A673 (cell line): ENCODE measurements around the gene PODNL1. TPM values are rescaled to one million over a fixed set of nuclear protein-coding genes. Genes with fewer than 3 reads are reported as not detected.

Experiments used
- BruUV-seq: library from RNA; stranded (reverse); fragments of 400-500 nt; replicated peaks from 2 replicates; lab custom pipeline; 2021; lab: Mats Ljungman, UMichigan
- CTCF ChIA-PET: fragments of 300-600 bp; sonication (Branson Sonifier 250); formaldehyde crosslinking; loops from one replicate; lab custom pipeline; 2022; ENCODE audit warnings: antibody characterized with exemption; lab: Charles Lee
- POLR2A ChIA-PET: fragments of 300-600 bp; sonication (Branson Sonifier 250); formaldehyde crosslinking; loops from one replicate; lab custom pipeline; 2022; ENCODE audit warnings: antibody characterized with exemption; ENCODE audit not compliant: low non-redundant PET; lab: Charles Lee
- DNase-seq: peaks from one replicate; pipeline ENCODE4 v3.0.0-alpha.2; 2015; ENCODE audit warnings: low spot score
- H3K27ac ChIP-seq: fragments of 200-600 bp; sonication (generic); 2 replicates; pipeline ENCODE4 v1.5.1; 2016; ENCODE audit warnings: mixed run types, low read depth, mild to moderate bottlenecking, mixed read lengths, antibody characterized with exemption, low read length; ENCODE audit not compliant: poor library complexity, severe bottlenecking
- H3K27me3 ChIP-seq: fragments of 200-600 bp; sonication (generic); replicated peaks from 2 replicates; pipeline ENCODE4 v1.6.1; 2017; ENCODE audit warnings: mixed run types, low read depth, mild to moderate bottlenecking, mixed read lengths, antibody characterized with exemption, low read length; ENCODE audit not compliant: insufficient read depth, poor library complexity
- H3K36me3 ChIP-seq: fragments of 200-600 bp; sonication (generic); 2 replicates; pipeline ENCODE4 v1.6.1; 2016; ENCODE audit warnings: mixed run types, mild to moderate bottlenecking, mixed read lengths, antibody characterized with exemption, low read length; ENCODE audit not compliant: insufficient read depth, poor library complexity, severe bottlenecking
- H3K4me1 ChIP-seq: fragments of 200-600 bp; sonication (generic); 2 replicates; pipeline ENCODE4 v1.6.1; 2017; ENCODE audit warnings: mixed run types, mild to moderate bottlenecking, mixed read lengths, antibody characterized with exemption, low read length; ENCODE audit not compliant: insufficient read depth, poor library complexity, severe bottlenecking
- H3K4me3 ChIP-seq: fragments of 200-600 bp; sonication (generic); 2 replicates; pipeline ENCODE4 v1.5.1; 2016; ENCODE audit warnings: low read depth, mixed run types, mild to moderate bottlenecking, mixed read lengths, low read length; ENCODE audit not compliant: poor library complexity, severe bottlenecking
- H3K9me3 ChIP-seq: fragments of 200-600 bp; sonication (generic); 2 replicates; pipeline ENCODE4 v1.6.1; 2016; ENCODE audit warnings: mixed run types, low read depth, mild to moderate bottlenecking, mixed read lengths, antibody characterized with exemption, low read length; ENCODE audit not compliant: poor library complexity, severe bottlenecking
- CTCF ChIP-seq: fragments of 300-800, 200-600 bp; sonication (generic); conservative IDR thresholded peaks from 2 replicates; pipeline ENCODE4 v1.5.1; 2017; ENCODE audit warnings: low read depth, mild to moderate bottlenecking, antibody characterized with exemption, low read length, moderate library complexity, mixed read lengths
- EZH2 ChIP-seq: fragments of 200-600 bp; sonication (generic); IDR thresholded peaks from 2 replicates; pipeline ENCODE4 v1.6.1; 2017; ENCODE audit warnings: borderline replicate concordance, low read depth, mild to moderate bottlenecking, mixed read lengths, antibody characterized with exemption, low read length; ENCODE audit not compliant: poor library complexity, severe bottlenecking
- intact Hi-C: fragments of 100-400 bp; cut with micrococcal nuclease; formaldehyde crosslinking; loops from one replicate; pipeline ENCODE4 v1.10.0; 2022; ENCODE audit not compliant: unreplicated experiment
- total RNA-seq: library from RNA; stranded (reverse); gene quantifications from 2 replicates; pipeline ENCODE4 v1.2.3, GENCODE V29; 2021

Gene PODNL1
- total RNA-seq, 1 experiment from 2014 or later, result not detected

- POLR2A ChIA-PET, result no interaction called here
- H3K36me3 ChIP-seq, result peaks cover 45% of the 10 kb centered on the region
- H3K27me3 ChIP-seq, result no peaks in the 10 kb centered on the region
- intact Hi-C loops, result no loop called here
- H3K27ac ChIP-seq, result peak overlapping the region; percentile 19
- CTCF ChIA-PET, result interaction anchor here (0.6 to 1.2 kb wide), 3 partner anchors 17 to 386 kb away, joined by 3 to 5 read pairs (median 3); no protein-coding TSS in a partner anchor
- no peak for DNase-seq
- no TSS peak for BruUV-seq
- H3K4me3 ChIP-seq, result no peak overlapping the region
- TF ChIP-seq CTCF (no peak), EZH2 (no peak)
- no peaks in the 10 kb centered on the region for H3K9me3 ChIP-seq
- no peaks in the 10 kb centered on the region for H3K4me1 ChIP-seq
Observed at GRCh38 chr19:13961826-13962698, 23.8 kb upstream of the PODNL1 start.

GRCh38 chr19:13960863-13961784 is 22.9 kb upstream of the PODNL1 start:
- Histone ChIP-seq H3K4me1 (no peaks in the 10 kb centered on the region), H3K36me3 (peaks cover 50% of the 10 kb centered on the region), H3K27ac (peak overlapping the region; percentile 19), H3K9me3 (no peaks in the 10 kb centered on the region), H3K4me3 (no peak overlapping the region), H3K27me3 (no peaks in the 10 kb centered on the region)
- POLR2A ChIA-PET, result no interaction called here
- BruUV-seq, result no TSS peak
- DNase-seq, result no peak
- intact Hi-C loops, result no loop called here
- CTCF ChIA-PET, result interaction anchor here (0.6 to 1.2 kb wide), 4 partner anchors 16 to 387 kb away, joined by 3 to 5 read pairs (median 3); partner anchors contain the start of gene ZSWIM4
- no peak for TF ChIP-seq EZH2
- TF ChIP-seq CTCF, result peak; percentile 35; the same call in 1 of the 2 replicates
